Skeletal muscle tissue (tissue), 4 donors: ENCODE measurements around the gene NPIPA7. TPM values are rescaled to one million over a fixed set of nuclear protein-coding genes. Genes with fewer than 3 reads are reported as not detected.
"Not testable (repeated sequence)": the region's sequence is repeated elsewhere in the genome, so short reads cannot be mapped to it uniquely, and the experiment has no call there.

Source experiments
- H3K27ac ChIP-seq: one replicate; pipeline ENCODE4 v1.7.0; 2013; ENCODE audit warnings: mild to moderate bottlenecking, low read depth, low read length, inconsistent platforms
- H3K27me3 ChIP-seq, 3 donors: one replicate each; pipeline ENCODE4 v1.7.0; 2013; ENCODE audit warnings: low read length in 3 of 3; ENCODE audit not compliant: control insufficient read depth in 3 of 3, insufficient read depth in 3 of 3
- H3K36me3 ChIP-seq, 3 donors: one replicate each; pipeline ENCODE4 v1.7.0; 2013; ENCODE audit warnings: low read length in 3 of 3; ENCODE audit not compliant: control insufficient read depth in 3 of 3, insufficient read depth in 3 of 3
- H3K4me1 ChIP-seq, 3 donors: one replicate each; pipeline ENCODE4 v1.7.0; 2013; ENCODE audit warnings: low read length in 3 of 3, mild to moderate bottlenecking in 3 of 3; ENCODE audit not compliant: control insufficient read depth in 3 of 3, insufficient read depth in 3 of 3
- H3K4me3 ChIP-seq, 3 donors: one replicate each; pipeline ENCODE4 v1.7.0; 2013; ENCODE audit warnings: low read length in 3 of 3
- H3K9ac ChIP-seq, 3 donors: one replicate each; pipeline ENCODE4 v1.7.0; 2013; ENCODE audit warnings: low read length in 3 of 3, mild to moderate bottlenecking in 3 of 3, moderate library complexity in 2 of 3, low read depth in 1 of 3
- H3K9me3 ChIP-seq, 3 donors: one replicate each; pipeline ENCODE4 v1.7.0; 2013; ENCODE audit warnings: low read length in 3 of 3; ENCODE audit not compliant: control insufficient read depth in 3 of 3
- total RNA-seq: library from RNA; depleted of rRNA; stranded (reverse); fragments of >200 nt; gene quantifications from one replicate; pipeline ENCODE4 v1.2.3, GENCODE V29; 2014
- donor health status: Osteomylitis.

NPIPA7 gene
- total RNA-seq: 2.1 TPM

DNA sequence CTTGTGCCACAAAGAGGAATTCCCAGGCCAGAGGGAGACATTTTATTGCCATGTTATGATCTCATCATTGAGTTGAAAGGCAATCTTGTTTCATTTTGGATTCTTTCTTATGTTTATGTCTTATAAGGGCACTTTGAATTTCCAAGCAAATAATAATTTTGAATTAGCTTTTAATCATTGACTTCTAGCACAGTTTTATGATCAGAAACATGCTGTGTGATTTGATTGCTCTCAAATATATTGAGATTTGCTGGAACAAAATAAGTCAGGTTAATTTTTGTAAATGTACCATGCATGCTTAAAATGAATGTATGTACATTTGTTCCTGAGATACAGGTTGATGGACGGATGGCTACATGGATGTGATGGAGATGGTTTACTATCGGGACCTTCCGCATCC lies at the start of gene NPIPA7:
Gene NPIPA7, plus strand, starts transcription at position 301 of the 400 bp plus-strand sequence. CDS start 105 bp downstream, outside the sequence.
- H3K9ac ChIP-seq, H3K4me3 ChIP-seq, H3K36me3 ChIP-seq, H3K27ac ChIP-seq, H3K4me1 ChIP-seq, H3K27me3 ChIP-seq, H3K9me3 ChIP-seq: not testable (repeated sequence)

DNA sequence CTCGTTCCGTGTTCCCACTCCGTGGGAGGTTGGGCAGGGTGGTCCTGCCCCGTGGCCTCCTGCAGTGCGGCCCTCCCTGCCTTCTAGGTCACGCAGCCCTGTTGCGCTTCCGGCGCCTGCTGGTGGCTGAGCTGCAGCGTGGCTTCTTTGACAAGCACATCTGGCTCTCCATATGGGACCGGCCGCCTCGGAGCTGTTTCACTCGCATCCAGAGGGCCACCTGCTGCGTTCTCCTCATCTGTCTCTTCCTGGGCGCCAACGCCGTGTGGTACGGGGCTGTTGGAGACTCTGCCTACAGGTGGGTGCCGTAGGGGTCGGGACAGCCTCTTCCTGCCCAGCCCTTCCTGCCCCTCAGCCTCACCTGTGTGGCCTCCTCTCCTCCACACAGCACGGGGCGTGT lies 47.5 kb upstream of the NPIPA7 start:
- not testable (repeated sequence) for H3K36me3 ChIP-seq, H3K27me3 ChIP-seq, H3K9ac ChIP-seq, H3K4me3 ChIP-seq, H3K4me1 ChIP-seq, H3K27ac ChIP-seq, H3K9me3 ChIP-seq

DNA sequence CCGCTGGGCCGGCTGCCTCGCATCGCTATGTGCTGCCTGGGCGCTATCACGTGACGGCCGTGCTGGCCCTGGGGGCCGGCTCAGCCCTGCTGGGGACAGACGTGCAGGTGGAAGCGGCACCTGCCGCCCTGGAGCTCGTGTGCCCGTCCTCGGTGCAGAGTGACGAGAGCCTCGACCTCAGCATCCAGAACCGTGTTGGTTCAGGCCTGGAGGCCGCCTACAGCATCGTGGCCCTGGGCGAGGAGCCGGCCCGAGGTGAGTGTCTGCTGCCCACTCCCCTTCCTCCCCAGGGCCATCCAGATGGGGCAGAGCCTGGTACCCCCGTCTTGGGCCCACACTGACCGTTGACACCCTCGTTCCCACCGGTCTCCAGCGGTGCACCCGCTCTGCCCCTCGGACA lies 21.4 kb upstream of the NPIPA7 start:
- not testable (repeated sequence) for H3K9me3 ChIP-seq, H3K36me3 ChIP-seq, H3K4me1 ChIP-seq, H3K9ac ChIP-seq, H3K27me3 ChIP-seq, H3K4me3 ChIP-seq, H3K27ac ChIP-seq

DNA sequence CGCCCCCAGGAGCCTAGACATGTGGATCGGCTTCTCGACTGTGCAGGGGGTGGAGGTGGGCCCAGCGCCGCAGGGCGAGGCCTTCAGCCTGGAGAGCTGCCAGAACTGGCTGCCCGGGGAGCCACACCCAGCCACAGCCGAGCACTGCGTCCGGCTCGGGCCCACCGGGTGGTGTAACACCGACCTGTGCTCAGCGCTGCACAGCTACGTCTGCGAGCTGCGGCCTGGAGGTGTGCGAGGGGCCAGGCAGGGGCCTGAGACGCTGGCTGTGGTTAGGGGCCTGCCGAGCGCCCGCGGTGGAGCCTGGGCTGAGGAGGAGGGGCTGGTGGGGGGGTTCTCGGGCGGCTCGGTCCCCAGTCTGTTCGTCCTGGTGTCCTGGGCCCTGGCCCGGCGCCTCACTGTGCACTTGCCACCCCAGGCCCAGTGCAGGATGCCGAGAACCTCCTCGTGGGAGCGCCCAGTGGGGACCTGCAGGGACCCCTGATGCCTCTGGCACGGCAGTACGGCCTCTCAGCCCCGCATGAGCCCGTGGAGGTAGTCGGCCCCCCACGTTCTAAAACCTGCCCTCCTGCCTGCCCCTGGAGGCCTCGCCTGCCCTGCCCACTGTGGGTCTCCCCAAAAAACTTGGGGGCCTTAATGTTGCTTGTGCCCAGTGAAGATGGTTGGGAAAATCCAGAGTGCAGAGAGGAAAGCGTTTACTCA lies 20.2 kb upstream of the NPIPA7 start:
- H3K4me1 ChIP-seq, H3K27me3 ChIP-seq, H3K4me3 ChIP-seq, H3K9me3 ChIP-seq, H3K36me3 ChIP-seq, H3K27ac ChIP-seq, H3K9ac ChIP-seq: not testable (repeated sequence)

DNA sequence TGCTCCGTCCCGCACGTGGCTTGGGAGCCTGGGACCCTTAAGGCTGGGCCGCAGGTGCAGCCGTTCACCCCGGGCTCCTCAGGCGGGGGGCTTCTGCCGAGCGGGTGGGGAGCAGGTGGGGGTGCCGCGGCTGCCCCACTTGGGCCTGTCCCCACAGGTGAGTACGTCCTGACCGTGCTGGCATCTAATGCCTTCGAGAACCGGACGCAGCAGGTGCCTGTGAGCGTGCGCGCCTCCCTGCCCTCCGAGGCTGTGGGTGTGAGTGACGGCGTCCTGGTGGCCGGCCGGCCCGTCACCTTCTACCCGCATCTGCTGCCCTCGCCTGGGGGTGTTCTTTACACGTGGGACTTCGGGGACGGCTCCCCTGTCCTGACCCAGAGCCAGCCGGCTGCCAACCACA lies 15.3 kb upstream of the NPIPA7 start:
- not testable (repeated sequence) for H3K9me3 ChIP-seq, H3K27ac ChIP-seq, H3K4me3 ChIP-seq, H3K9ac ChIP-seq, H3K27me3 ChIP-seq, H3K36me3 ChIP-seq, H3K4me1 ChIP-seq

DNA sequence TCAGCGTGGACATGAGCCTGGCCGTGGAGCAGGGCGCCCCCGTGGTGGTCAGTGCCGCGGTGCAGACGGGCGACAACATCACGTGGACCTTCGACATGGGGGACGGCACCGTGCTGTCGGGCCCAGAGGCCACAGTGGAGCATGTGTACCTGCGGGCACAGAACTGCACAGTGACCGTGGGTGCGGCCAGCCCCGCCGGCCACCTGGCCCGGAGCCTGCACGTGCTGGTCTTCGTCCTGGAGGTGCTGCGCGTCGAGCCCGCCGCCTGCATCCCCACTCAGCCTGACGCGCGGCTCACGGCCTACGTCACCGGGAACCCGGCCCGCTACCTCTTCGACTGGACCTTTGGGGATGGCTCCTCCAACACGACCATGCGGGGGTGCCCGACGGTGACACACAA lies 14.8 kb upstream of the NPIPA7 start:
- not testable (repeated sequence) for H3K27me3 ChIP-seq, H3K36me3 ChIP-seq, H3K9ac ChIP-seq, H3K4me3 ChIP-seq, H3K9me3 ChIP-seq, H3K27ac ChIP-seq, H3K4me1 ChIP-seq

DNA sequence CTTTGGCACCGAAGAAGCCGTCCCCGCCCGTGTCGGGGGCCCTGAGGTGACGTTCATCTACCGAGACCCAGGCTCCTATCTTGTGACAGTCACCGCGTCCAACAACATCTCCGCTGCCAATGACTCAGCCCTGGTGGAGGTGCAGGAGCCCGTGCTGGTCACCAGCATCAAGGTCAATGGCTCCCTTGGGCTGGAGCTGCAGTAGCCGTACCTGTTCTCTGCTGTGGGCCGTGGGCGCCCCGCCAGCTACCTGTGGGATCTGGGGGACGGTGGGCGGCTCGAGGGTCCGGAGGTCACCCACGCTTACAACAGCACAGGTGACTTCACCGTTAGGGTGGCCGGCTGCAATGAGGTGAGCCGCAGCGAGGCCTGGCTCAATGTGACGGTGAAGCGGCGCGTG lies 14.2 kb upstream of the NPIPA7 start:
- not testable (repeated sequence) for H3K27ac ChIP-seq, H3K4me1 ChIP-seq, H3K4me3 ChIP-seq, H3K27me3 ChIP-seq, H3K9ac ChIP-seq, H3K9me3 ChIP-seq, H3K36me3 ChIP-seq

DNA sequence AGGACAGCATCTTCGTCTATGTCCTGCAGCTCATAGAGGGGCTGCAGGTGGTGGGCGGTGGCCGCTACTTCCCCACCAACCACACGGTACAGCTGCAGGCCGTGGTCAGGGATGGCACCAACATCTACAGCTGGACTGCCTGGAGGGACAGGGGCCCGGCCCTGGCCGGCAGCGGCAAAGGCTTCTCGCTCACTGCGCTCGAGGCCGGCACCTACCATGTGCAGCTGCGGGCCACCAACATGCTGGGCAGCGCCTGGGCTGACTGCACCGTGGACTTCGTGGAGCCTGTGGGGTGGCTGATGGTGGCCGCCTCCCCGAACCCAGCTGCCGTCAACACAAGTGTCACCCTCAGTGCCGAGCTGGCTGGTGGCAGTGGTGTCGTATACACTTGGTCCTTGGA lies 13.6 kb upstream of the NPIPA7 start:
- H3K27ac ChIP-seq, H3K9me3 ChIP-seq, H3K4me1 ChIP-seq, H3K4me3 ChIP-seq, H3K9ac ChIP-seq, H3K36me3 ChIP-seq, H3K27me3 ChIP-seq: not testable (repeated sequence)

DNA sequence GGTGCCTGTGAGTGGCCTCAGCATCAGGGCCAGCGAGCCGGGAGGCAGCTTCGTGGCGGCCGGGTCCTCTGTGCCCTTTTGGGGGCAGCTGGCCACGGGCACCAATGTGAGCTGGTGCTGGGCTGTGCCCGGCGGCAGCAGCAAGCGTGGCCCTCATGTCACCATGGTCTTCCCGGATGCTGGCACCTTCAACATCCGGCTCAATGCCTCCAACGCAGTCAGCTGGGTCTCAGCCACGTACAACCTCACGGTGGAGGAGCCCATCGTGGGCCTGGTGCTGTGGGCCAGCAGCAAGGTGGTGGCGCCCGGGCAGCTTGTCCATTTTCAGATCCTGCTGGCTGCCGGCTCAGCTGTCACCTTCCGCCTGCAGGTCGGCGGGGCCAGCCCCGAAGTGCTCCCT lies 13.1 kb upstream of the NPIPA7 start:
- not testable (repeated sequence) for H3K4me1 ChIP-seq, H3K9ac ChIP-seq, H3K27ac ChIP-seq, H3K4me3 ChIP-seq, H3K36me3 ChIP-seq, H3K9me3 ChIP-seq, H3K27me3 ChIP-seq

DNA sequence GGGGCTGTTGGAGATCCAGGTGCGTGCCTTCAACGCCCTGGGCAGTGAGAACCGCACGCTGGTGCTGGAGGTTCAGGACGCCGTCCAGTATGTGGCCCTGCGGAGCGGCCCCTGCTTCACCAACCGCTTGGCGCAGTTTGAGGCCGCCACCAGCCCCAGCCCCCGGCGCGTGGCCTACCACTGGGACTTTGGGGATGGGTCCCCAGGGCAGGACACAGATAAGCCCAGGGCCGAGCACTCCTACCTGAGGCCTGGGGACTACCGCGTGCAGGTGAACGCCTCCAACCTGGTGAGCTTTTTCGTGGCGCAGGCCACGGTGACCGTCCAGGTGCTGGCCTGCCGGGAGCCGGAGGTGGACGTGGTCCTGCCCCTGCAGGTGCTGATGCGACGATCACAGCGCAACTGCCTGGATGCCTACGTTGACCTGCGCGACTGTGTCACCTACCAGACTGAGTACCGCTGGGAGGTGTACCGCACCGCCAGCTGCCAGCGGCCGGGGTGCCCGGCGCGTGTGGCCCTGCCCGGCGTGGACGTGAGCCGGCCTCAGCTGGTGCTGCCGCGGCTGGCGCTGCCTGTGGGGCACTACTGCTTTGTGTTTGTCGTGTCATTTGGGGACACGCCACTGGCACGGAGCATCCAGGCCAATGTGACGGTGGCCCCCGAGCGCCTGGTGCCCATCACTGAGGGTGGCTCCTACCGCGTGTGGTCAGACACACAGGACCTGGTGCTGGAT lies 12.2 kb upstream of the NPIPA7 start:
- not testable (repeated sequence) for H3K9me3 ChIP-seq, H3K36me3 ChIP-seq, H3K27me3 ChIP-seq, H3K27ac ChIP-seq, H3K4me3 ChIP-seq, H3K9ac ChIP-seq, H3K4me1 ChIP-seq
